Choroid plexus epithelial cell (primary cell): Measurements from ENCODE around the gene ARAP3.

ENCODE experiments used
- DNase-seq: peaks from one replicate; pipeline ENCODE4 v3.0.0-alpha.2; 2010; ENCODE audit warnings: low read depth
- H3K4me3 ChIP-seq: 2 replicates; pipeline ENCODE4 v1.5.1; 2011; ENCODE audit warnings: low read depth, mild to moderate bottlenecking, control low read depth, low read length, moderate library complexity
- TF ChIP-seq, protein P1 (sequence below): conservative IDR thresholded peaks from 2 replicates; pipeline ENCODE4 v1.5.1; 2011; ENCODE audit warnings: low read depth, mild to moderate bottlenecking, control low read depth, inconsistent platforms, low read length, moderate library complexity

The ARAP3 gene

DNA sequence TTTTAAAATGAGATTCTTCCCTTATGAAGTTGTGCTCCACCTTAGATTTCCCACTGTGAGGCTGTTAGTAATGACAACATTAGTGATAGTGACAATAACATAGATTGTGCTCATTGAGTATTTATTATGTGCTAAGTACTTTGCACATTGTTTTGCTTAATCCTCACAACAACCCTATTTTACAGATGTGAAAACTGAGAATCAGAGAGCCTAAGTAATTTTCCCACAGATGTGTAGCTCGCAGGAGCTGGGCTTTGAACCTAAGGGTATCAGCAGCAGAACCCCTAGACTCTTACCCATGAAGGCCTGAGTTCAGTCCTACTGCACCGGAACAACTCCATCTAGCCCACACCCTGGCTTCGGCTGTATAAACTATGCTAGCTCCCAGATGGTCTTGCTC, 15.6 kb upstream of the ARAP3 start:
- no peak for DNase-seq
- TF ChIP-seq, protein P1, sequence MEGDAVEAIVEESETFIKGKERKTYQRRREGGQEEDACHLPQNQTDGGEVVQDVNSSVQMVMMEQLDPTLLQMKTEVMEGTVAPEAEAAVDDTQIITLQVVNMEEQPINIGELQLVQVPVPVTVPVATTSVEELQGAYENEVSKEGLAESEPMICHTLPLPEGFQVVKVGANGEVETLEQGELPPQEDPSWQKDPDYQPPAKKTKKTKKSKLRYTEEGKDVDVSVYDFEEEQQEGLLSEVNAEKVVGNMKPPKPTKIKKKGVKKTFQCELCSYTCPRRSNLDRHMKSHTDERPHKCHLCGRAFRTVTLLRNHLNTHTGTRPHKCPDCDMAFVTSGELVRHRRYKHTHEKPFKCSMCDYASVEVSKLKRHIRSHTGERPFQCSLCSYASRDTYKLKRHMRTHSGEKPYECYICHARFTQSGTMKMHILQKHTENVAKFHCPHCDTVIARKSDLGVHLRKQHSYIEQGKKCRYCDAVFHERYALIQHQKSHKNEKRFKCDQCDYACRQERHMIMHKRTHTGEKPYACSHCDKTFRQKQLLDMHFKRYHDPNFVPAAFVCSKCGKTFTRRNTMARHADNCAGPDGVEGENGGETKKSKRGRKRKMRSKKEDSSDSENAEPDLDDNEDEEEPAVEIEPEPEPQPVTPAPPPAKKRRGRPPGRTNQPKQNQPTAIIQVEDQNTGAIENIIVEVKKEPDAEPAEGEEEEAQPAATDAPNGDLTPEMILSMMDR, result no peak
- no peak overlapping the region for H3K4me3 ChIP-seq

DNA sequence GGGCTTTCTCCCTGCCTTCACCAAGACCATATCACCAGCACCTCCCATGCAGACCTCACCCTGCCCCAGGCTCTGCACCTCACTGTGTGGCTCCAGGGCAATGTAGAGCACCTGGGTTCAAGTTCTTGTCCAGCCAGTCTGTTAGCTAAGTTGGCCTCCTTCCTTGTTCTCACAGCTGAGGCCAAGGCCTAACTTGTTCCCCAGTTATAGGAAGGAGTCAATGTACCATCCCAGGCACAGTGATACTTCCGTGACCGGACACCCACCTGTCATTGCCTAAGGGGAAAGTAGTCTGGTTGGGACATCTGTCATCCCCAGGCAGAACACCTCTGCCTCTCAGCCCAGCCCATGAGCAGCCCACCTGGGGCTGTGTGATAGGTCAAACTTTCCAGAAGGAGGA, 14.4 kb upstream of the ARAP3 start:
- TF ChIP-seq, protein P1, result no peak
- no peak overlapping the region for H3K4me3 ChIP-seq
- no peak for DNase-seq

GRCh38 chr5:141695627-141696215, 13.7 kb upstream of the ARAP3 start:
- TF ChIP-seq, protein P1, result no peak
- no peak overlapping the region for H3K4me3 ChIP-seq
- DNase-seq, result no peak

GRCh38 chr5:141694479-141694878, 12.4 kb upstream of the ARAP3 start:
- no peak for DNase-seq
- no peak overlapping the region for H3K4me3 ChIP-seq
- TF ChIP-seq, protein P1, result no peak

- peak; percentile 52 for DNase-seq
- TF ChIP-seq, protein P1, result no peak
- no peak overlapping the region for H3K4me3 ChIP-seq
These were observed 11.1 kb upstream of the ARAP3 start for GRCh38 chr5:141692919-141693725.

DNA sequence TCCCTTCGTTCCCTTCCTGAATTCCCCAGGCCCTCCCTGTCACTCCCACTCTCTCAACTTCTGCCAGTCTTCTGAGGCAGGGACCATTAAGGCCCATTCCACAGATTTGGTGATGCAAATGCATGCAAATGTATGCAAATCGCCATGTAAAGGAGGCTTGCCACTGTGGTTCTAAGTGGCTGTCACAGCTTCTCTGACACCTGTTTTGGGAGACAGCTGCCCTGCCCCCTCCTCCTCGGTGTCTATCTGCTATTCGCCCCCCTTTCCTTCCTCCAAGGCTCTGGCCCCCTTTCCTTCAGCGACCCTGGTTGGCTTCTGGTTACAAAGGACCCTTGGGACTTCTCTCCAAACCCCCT, 10.5 kb upstream of the ARAP3 start:
- TF ChIP-seq, protein P1, result no peak
- DNase-seq, result no peak
- peak overlapping the region; percentile 52 for H3K4me3 ChIP-seq
